AML-193 (cell line): ENCODE data around the gene CTDP1.
"Not testable (repeated sequence)": the region's sequence is repeated elsewhere in the genome, so short reads cannot be mapped to it uniquely, and the experiment has no call there.

Experiments used
- DNase-seq, 2 experiments: peaks; one replicate each; lab custom pipeline; 2025; lab: John Stamatoyannopoulos, UW

The CTDP1 gene

GRCh38 chr18:79740521-79741361 lies 61.1 kb downstream of the CTDP1 start:
- no peak for DNase-seq

- DNase-seq, result no peak
Observed at GRCh38 chr18:79741362-79741700, 61.7 kb downstream of the CTDP1 start.

- DNase-seq, result no peak
Observed at GRCh38 chr18:79742076-79742475, 62.5 kb downstream of the CTDP1 start.

- no peak for DNase-seq
Observed at GRCh38 chr18:79744625-79745024, 65.0 kb downstream of the CTDP1 start.

GRCh38 chr18:79746730-79747129 lies 67.1 kb downstream of the CTDP1 start:
- no peak for DNase-seq

GRCh38 chr18:79747156-79747845 lies 67.7 kb downstream of the CTDP1 start:
- no peak for DNase-seq

GRCh38 chr18:79748321-79749180 lies 68.9 kb downstream of the CTDP1 start:
- DNase-seq, result no peak

GRCh38 chr18:79749251-79750191 lies 69.9 kb downstream of the CTDP1 start:
- no peak for DNase-seq

GRCh38 chr18:79750980-79751571 lies 71.5 kb downstream of the CTDP1 start:
- DNase-seq, result no peak

GRCh38 chr18:79751918-79752578 lies 72.4 kb downstream of the CTDP1 start:
- DNase-seq, result not testable (repeated sequence)

GRCh38 chr18:79752946-79753345 lies 73.3 kb downstream of the CTDP1 start:
- not testable (repeated sequence) for DNase-seq

GRCh38 chr18:79753391-79753851 lies 73.8 kb downstream of the CTDP1 start:
- DNase-seq, result no peak

- DNase-seq, result no peak
Observed at GRCh38 chr18:79754022-79754761, 74.6 kb downstream of the CTDP1 start.

GRCh38 chr18:79754831-79755351 lies 75.3 kb downstream of the CTDP1 start:
- no peak for DNase-seq

- DNase-seq, result no peak
Observed at GRCh38 chr18:79755496-79756142, 76.0 kb downstream of the CTDP1 start.

- DNase-seq, result no peak
Observed at GRCh38 chr18:79756143-79756500, 76.5 kb downstream of the CTDP1 start.

- no peak for DNase-seq
Observed at GRCh38 chr18:79756826-79757225, 77.2 kb downstream of the CTDP1 start.

- no peak for DNase-seq
Observed at GRCh38 chr18:79760348-79760747, 80.7 kb downstream of the CTDP1 start.

- no peak for DNase-seq
Observed at GRCh38 chr18:79760881-79761280, 81.3 kb downstream of the CTDP1 start.
